Measurements from ENCODE around the gene CGRRF1.

The CGRRF1 gene

DNA sequence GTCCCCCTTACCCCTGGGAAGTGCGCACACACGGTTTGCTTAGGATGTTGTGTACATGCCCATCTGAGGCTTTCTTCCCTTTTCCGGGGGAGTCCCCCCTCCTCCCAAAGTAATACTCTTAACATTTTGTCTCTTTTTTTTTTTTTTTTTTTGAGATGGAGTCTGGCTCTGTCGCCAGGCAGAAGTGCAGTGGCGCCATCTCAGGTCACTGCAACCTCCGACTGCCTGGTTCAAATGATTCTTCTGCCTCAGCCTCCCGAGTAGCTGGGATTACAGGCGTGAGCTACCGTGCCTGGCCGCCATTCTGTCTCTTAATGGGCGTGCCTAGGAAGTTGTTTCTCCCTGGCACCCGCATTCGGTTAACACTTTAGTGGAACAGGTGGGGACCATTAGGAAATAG lies 16.4 kb upstream of the CGRRF1 start:
- Histone ChIP-seq H3K9me3 (ENCODE audit: insufficient read depth, low read depth, low read length) (no peaks in the 10 kb centered on the region), H3K9ac (ENCODE audit: low read depth, low read length) (no peak overlapping the region), H3K4me1 (ENCODE audit: insufficient read depth, low read length) (peaks cover 5% of the 10 kb centered on the region), H3K36me3 (ENCODE audit: insufficient read depth, low read depth, low read length) (no peaks in the 10 kb centered on the region), H3K27ac (ENCODE audit: low read length) (no peak overlapping the region), H3K27me3 (ENCODE audit: insufficient read depth, low read length) (no peaks in the 10 kb centered on the region), H3K4me3 (ENCODE audit: low read length) (no peak overlapping the region)

DNA sequence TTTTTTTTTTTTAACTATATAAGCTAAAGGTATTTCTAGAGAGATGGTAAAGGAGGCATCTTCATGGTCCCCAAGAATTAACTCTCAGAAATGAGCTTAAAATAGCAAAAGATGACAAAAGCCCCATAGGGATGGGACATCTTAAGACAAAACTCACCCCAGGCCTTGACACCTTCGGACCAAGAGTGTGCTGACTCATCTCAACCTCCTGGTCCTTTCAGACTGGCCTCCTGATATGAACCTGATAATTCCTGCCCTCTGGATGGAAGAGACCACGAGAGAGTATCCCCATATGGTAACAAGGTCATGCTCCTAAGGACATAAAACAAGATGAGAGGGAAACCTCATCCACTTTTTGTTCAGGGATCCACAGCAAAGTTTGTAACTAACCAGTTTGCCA lies 12.5 kb upstream of the CGRRF1 start:
- Histone ChIP-seq H3K4me1 (ENCODE audit: insufficient read depth, low read length) (no peaks in the 10 kb centered on the region; the same call in 1 of the 2 replicates), H3K27me3 (ENCODE audit: insufficient read depth, low read length) (no peaks in the 10 kb centered on the region), H3K9ac (ENCODE audit: low read depth, low read length) (no peak overlapping the region), H3K4me3 (ENCODE audit: low read length) (no peak overlapping the region), H3K9me3 (ENCODE audit: insufficient read depth, low read depth, low read length) (no peaks in the 10 kb centered on the region), H3K36me3 (ENCODE audit: insufficient read depth, low read depth, low read length) (no peaks in the 10 kb centered on the region), H3K27ac (ENCODE audit: low read length) (no peak overlapping the region)

DNA sequence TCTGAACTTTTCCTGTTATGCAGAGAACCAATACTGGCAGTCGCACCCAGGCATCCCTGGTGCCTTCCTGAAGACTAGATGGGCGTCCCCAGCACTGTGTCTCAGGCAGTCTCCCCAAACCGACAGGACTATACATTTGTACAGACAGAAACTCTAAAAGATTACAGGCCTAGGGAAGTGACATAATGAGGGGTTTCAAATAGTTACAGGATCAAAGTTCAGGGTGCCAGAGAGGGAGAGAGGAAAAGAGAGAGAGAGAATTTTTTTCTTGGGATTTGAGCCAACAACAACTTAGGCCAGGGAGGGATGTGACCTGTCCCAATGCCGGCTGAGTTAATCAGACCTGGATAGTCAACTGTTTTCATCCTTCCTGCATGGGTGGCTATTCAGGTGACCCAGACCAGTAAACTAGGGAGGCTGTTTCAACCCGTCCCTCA lies 11.6 kb upstream of the CGRRF1 start:
- Histone ChIP-seq H3K4me1 (ENCODE audit: insufficient read depth, low read length) (no peaks in the 10 kb centered on the region), H3K36me3 (ENCODE audit: insufficient read depth, low read depth, low read length) (no peaks in the 10 kb centered on the region), H3K27ac (ENCODE audit: low read length) (no peak overlapping the region), H3K27me3 (ENCODE audit: insufficient read depth, low read length) (no peaks in the 10 kb centered on the region), H3K9ac (ENCODE audit: low read depth, low read length) (no peak overlapping the region), H3K9me3 (ENCODE audit: insufficient read depth, low read depth, low read length) (no peaks in the 10 kb centered on the region), H3K4me3 (ENCODE audit: low read length) (no peak overlapping the region)

DNA sequence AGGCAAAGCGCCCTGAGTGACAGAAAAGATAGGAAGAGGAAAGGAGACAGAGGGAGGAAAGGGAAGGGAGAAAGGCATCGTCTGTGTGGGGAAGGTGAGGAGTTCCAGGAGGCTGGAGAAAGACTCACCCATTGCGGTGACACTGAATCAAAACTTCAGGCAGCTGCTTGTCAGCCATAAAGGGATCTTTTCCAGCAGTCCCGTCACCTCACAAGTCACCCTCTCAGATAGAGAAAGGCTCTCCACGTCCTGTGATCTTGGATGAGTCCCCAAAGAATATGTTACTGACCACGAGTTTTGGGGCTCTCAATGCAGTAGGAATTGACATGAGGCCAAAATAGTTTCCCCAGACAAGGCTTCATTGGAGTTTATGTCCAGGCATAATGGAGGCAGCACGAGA lies 11.1 kb upstream of the CGRRF1 start:
- no peaks in the 10 kb centered on the region for H3K9me3 ChIP-seq (ENCODE audit: insufficient read depth, low read depth, low read length)
- no peaks in the 10 kb centered on the region for H3K27me3 ChIP-seq (ENCODE audit: insufficient read depth, low read length)
- no peak overlapping the region for H3K4me3 ChIP-seq (ENCODE audit: low read length)
- H3K27ac ChIP-seq (ENCODE audit: low read length) = no peak overlapping the region
- H3K4me1 ChIP-seq (ENCODE audit: insufficient read depth, low read length) = no peaks in the 10 kb centered on the region
- no peak overlapping the region for H3K9ac ChIP-seq (ENCODE audit: low read depth, low read length)
- no peaks in the 10 kb centered on the region for H3K36me3 ChIP-seq (ENCODE audit: insufficient read depth, low read depth, low read length)

DNA sequence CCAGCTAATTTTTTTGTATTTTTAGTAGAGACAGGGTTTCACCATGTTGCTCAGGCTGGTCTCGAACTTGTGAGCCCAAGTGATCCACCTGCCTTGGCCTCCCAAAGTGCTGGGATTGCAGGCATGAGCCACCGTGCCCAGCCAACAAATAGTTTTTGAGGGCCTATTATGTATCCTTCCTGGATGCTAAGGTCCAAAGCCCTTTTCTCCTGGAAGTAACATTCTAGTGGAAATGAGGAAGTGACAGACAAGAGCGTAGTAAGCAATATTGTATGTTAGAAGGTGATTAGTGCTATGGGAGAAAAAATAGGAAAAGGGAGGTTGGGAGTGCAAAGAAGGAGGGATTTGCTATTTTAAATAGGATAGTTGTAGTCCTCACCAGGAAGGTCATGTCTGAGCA lies 9.0 kb upstream of the CGRRF1 start:
- Histone ChIP-seq H3K27ac (ENCODE audit: low read length) (no peak overlapping the region), H3K36me3 (ENCODE audit: insufficient read depth, low read depth, low read length) (no peaks in the 10 kb centered on the region), H3K9ac (ENCODE audit: low read depth, low read length) (no peak overlapping the region), H3K4me3 (ENCODE audit: low read length) (no peak overlapping the region), H3K9me3 (ENCODE audit: insufficient read depth, low read depth, low read length) (no peaks in the 10 kb centered on the region), H3K27me3 (ENCODE audit: insufficient read depth, low read length) (no peaks in the 10 kb centered on the region), H3K4me1 (ENCODE audit: insufficient read depth, low read length) (no peaks in the 10 kb centered on the region)

DNA sequence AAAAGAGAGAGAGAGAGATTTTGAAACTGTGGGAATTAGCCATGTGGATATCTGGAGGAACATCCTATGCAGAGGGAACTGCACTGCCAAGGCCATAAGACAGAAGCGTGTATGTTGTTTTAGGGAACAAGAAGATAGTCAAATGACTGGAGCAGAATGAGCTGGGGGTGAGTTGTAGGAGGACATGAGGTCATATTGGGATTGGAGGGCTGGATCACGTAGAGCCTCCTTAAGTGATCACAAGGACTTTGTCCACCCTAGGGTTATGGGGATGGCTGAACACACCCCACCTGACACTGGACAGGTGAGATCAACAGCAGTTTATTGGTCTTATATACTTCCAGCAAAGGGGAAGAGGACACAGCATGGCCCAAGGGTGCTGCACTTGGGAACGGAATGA lies 8.2 kb upstream of the CGRRF1 start:
- Histone ChIP-seq H3K4me3 (ENCODE audit: low read length) (no peak overlapping the region), H3K9ac (ENCODE audit: low read depth, low read length) (no peak overlapping the region), H3K36me3 (ENCODE audit: insufficient read depth, low read depth, low read length) (no peaks in the 10 kb centered on the region), H3K27ac (ENCODE audit: low read length) (no peak overlapping the region), H3K4me1 (ENCODE audit: insufficient read depth, low read length) (no peaks in the 10 kb centered on the region), H3K27me3 (ENCODE audit: insufficient read depth, low read length) (no peaks in the 10 kb centered on the region), H3K9me3 (ENCODE audit: insufficient read depth, low read depth, low read length) (no peaks in the 10 kb centered on the region)

DNA sequence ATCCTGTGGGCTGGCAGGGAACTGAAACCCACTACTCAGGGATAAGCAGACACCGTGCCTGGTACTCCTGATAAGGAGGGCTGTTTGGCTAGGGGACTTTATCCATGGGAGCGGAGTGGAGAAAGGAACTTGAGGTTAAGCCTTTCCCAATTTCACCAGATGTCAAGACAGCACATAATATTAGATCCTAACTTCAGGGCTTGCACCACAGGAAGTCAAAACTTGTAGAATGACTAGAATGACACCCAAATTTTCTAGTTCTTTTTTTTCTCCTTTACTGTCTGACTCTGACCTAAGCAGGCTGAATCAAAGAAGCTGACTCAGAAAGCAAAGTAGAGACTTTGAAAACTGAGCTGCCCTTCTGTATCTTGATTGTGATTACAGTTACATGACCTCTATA lies 7.1 kb upstream of the CGRRF1 start:
- Histone ChIP-seq H3K4me1 (ENCODE audit: insufficient read depth, low read length) (no peaks in the 10 kb centered on the region), H3K4me3 (ENCODE audit: low read length) (no peak overlapping the region), H3K27ac (ENCODE audit: low read length) (no peak overlapping the region), H3K9ac (ENCODE audit: low read depth, low read length) (no peak overlapping the region), H3K9me3 (ENCODE audit: insufficient read depth, low read depth, low read length) (no peaks in the 10 kb centered on the region), H3K27me3 (ENCODE audit: insufficient read depth, low read length) (no peaks in the 10 kb centered on the region), H3K36me3 (ENCODE audit: insufficient read depth, low read depth, low read length) (no peaks in the 10 kb centered on the region)

DNA sequence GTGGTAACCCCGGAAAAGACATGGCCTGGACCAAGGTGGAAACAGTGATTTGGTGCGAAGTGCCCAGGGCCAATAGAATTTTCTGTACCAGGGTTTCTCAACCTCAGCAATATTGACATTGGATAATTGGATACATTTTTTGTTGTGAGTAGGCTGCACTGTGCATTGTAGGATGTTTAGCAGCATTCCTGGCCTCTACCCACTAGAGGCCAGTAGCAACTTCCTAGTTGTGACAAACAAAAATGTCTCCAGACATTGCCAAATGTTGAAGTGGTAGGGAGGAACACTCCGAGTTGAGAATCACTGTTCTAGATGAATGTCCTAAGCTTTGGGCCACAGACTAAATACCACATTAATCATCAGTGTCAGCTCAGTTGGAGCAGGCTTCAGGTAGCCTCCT lies 6.2 kb upstream of the CGRRF1 start:
- Histone ChIP-seq H3K27ac (ENCODE audit: low read length) (no peak overlapping the region), H3K4me1 (ENCODE audit: insufficient read depth, low read length) (no peaks in the 10 kb centered on the region), H3K9ac (ENCODE audit: low read depth, low read length) (no peak overlapping the region), H3K4me3 (ENCODE audit: low read length) (no peak overlapping the region), H3K9me3 (ENCODE audit: insufficient read depth, low read depth, low read length) (no peaks in the 10 kb centered on the region), H3K36me3 (ENCODE audit: insufficient read depth, low read depth, low read length) (no peaks in the 10 kb centered on the region), H3K27me3 (ENCODE audit: insufficient read depth, low read length) (no peaks in the 10 kb centered on the region)

DNA sequence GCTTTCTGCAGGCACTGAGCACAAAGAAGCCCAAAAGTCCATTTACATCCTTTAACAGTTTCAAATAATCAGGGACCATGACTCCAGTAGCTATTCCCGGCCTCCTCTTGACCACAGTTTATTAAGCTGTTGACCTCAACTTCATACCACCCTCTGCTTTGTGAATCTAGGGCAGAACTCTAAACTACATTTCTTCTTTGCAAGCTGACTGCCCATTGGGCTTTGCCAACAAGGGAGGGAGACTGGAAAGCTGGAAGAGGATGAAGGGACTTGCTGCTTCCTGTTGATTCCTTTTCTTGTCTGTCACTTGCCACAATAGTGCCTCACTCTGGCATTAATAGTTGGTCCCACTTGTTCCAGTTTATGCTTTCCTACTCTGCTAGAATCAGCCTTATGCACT lies 2.7 kb downstream of the CGRRF1 start:
- no peak overlapping the region for H3K27ac ChIP-seq (ENCODE audit: low read length)
- no peak overlapping the region for H3K4me3 ChIP-seq (ENCODE audit: low read length)
- H3K27me3 ChIP-seq (ENCODE audit: insufficient read depth, low read length) = no peaks in the 10 kb centered on the region
- peaks cover 6% of the 10 kb centered on the region for H3K9me3 ChIP-seq (ENCODE audit: insufficient read depth, low read depth, low read length)
- peaks cover 7% of the 10 kb centered on the region; the same call in 1 of the 2 replicates for H3K36me3 ChIP-seq (ENCODE audit: insufficient read depth, low read depth, low read length)
- peaks cover 5% of the 10 kb centered on the region; the same call in 1 of the 2 replicates for H3K4me1 ChIP-seq (ENCODE audit: insufficient read depth, low read length)
- H3K9ac ChIP-seq (ENCODE audit: low read depth, low read length) = no peak overlapping the region

DNA sequence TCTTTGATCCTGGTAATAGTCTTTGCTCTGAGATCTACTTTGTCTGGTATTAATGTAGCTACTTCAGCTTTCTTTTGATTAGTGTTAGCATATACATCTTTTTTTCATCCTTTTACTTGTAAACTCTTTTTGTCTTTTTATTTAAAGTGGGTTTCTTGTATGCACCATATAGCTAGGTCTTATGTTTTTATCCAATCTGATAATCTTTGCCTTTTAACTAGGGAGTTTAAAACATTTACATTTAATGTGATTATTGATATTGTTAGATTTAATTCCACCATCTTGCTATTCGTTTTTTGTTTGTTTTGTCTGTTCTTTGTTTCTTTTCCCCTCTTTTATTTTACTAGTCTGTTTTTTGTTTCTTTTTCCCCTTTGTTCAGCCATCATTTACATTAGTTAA lies 6.0 kb downstream of the CGRRF1 start:
- Histone ChIP-seq H3K4me1 (ENCODE audit: insufficient read depth, low read length) (peaks cover 5% of the 10 kb centered on the region; the same call in 1 of the 2 replicates), H3K27me3 (ENCODE audit: insufficient read depth, low read length) (no peaks in the 10 kb centered on the region), H3K36me3 (ENCODE audit: insufficient read depth, low read depth, low read length) (peaks cover 7% of the 10 kb centered on the region; the same call in 1 of the 2 replicates), H3K9me3 (ENCODE audit: insufficient read depth, low read depth, low read length) (peaks cover 6% of the 10 kb centered on the region), H3K27ac (ENCODE audit: low read length) (no peak overlapping the region), H3K4me3 (ENCODE audit: low read length) (no peak overlapping the region), H3K9ac (ENCODE audit: low read depth, low read length) (no peak overlapping the region)

DNA sequence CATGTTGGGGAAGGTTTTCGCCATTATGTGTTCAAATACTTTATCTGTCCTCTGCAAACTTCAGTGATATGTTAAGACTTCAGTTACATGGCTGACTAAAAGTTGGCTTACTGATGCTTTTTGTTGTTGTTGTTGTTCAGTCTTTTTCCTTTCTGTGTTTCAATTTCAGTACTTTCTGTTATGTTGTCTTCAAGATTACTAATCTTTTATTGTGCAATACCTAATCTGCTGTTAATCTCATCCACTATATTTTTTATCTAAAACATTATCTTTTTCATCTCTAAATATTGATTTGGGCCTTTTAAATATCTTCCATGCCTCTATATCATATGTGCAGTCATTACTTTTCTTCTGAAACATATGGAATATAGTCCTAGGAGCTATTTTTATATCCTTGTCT lies 7.0 kb downstream of the CGRRF1 start:
- Histone ChIP-seq H3K4me3 (ENCODE audit: low read length) (no peak overlapping the region), H3K9me3 (ENCODE audit: insufficient read depth, low read depth, low read length) (peaks cover 6% of the 10 kb centered on the region), H3K9ac (ENCODE audit: low read depth, low read length) (no peak overlapping the region), H3K4me1 (ENCODE audit: insufficient read depth, low read length) (no peaks in the 10 kb centered on the region), H3K36me3 (ENCODE audit: insufficient read depth, low read depth, low read length) (peaks cover 7% of the 10 kb centered on the region; the same call in 1 of the 2 replicates), H3K27ac (ENCODE audit: low read length) (no peak overlapping the region), H3K27me3 (ENCODE audit: insufficient read depth, low read length) (no peaks in the 10 kb centered on the region)

DNA sequence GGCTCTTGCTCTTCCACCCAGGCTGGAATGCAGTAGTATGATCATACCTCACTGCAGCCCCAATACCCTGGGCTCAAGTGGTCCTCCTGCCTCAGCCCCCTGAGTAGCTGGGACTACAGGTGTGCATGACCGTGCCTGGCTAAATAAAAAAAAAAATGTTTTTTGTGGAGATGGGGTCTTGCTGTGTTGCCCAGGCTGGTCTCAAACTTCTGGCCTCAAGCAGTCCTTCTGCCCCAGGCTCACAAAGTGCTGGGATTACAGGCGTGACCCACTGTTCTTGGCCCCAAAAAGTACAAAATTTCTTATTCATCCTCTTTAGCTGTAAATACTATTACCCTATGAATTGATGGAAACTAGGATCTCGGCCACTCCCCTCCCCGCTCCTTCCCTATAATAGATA lies 14.7 kb downstream of the CGRRF1 start:
- Histone ChIP-seq H3K27me3 (ENCODE audit: insufficient read depth, low read length) (no peaks in the 10 kb centered on the region), H3K27ac (ENCODE audit: low read length) (no peak overlapping the region), H3K9me3 (ENCODE audit: insufficient read depth, low read depth, low read length) (no peaks in the 10 kb centered on the region), H3K9ac (ENCODE audit: low read depth, low read length) (no peak overlapping the region), H3K4me1 (ENCODE audit: insufficient read depth, low read length) (no peaks in the 10 kb centered on the region), H3K36me3 (ENCODE audit: insufficient read depth, low read depth, low read length) (peaks cover 35% of the 10 kb centered on the region), H3K4me3 (ENCODE audit: low read length) (no peak overlapping the region)

DNA sequence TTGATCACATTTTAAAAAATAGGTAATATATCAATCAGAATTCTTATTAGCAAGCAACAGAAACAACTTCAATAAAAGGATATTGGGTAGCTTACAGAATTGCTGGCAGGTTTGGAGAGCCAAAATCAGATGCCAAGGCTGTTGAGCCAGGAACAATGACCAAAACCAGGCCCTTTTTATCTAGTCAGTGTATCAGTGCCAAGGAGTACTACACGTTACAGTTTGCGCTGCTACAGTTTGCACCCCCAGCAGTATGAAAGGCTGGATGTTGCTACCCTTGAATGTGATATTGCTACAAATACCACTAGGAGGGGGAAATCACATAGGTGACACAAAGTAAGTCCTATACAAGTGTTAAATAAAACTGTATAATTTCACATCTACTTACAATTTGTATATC lies 19.3 kb downstream of the CGRRF1 start:
- Histone ChIP-seq H3K36me3 (ENCODE audit: insufficient read depth, low read depth, low read length) (peaks cover 29% of the 10 kb centered on the region), H3K27ac (ENCODE audit: low read length) (no peak overlapping the region), H3K9me3 (ENCODE audit: insufficient read depth, low read depth, low read length) (no peaks in the 10 kb centered on the region), H3K27me3 (ENCODE audit: insufficient read depth, low read length) (no peaks in the 10 kb centered on the region), H3K4me3 (ENCODE audit: low read length) (no peak overlapping the region), H3K9ac (ENCODE audit: low read depth, low read length) (no peak overlapping the region), H3K4me1 (ENCODE audit: insufficient read depth, low read length) (no peaks in the 10 kb centered on the region)
